Fibroblast of gingiva (primary cell): ENCODE data around the gene RBBP8.

Source experiments
- DNase-seq: peaks from one replicate; pipeline ENCODE4 v3.0.0-alpha.2; 2011; ENCODE audit warnings: low read depth

RBBP8 gene

DNA sequence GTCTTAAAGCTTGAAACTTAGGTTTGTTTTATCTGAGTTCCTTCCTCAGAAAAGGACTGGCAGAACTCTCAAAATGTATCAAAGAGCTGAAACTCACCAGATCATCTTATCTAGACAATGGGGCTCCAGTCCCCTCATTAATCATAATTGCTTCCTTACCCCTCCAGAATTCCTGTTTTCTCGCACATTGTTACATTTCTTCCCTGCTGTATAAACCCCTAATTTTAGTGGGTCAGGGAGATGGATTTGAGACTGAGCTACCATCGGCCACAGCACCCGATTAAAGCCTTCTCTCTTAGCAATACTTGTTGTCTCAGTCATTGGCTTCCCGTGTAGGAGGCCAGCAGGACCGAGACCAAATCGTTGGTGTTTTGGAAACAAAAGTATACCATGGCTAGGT lies 130.4 kb downstream of the RBBP8 start:
- no peak for DNase-seq

DNA sequence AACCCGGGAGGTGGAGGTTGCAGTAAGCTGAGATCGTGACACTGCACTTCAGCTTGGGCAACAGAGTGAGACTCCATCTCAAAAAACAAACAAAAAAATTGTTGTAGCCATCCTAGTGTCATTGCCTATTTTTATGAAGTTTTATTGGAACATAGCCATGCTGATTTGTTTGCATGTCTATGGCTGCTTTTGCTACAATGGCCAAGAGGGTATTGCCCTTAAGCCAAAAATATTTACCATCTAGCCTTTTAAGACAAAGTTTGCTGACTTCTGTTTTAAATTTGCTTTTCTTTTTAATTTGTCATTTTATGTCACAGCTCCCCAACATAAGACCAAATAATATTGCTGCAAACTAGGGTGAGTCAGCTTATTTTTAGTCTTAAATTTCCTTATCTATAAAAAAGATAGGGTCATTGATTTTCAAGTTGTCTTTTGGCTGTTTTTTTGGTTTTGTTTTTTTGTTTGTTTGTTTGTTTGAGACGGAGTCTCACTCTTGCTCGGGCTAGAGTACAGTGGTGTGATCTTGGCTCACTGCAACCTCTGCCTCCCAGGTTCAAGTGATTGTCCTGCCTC lies 132.2 kb downstream of the RBBP8 start:
- DNase-seq = no peak

- DNase-seq = no peak
Observed at GRCh38 chr18:23066060-23066459, 132.9 kb downstream of the RBBP8 start.

- no peak for DNase-seq
Observed at GRCh38 chr18:23066504-23067039, 133.4 kb downstream of the RBBP8 start.

DNA sequence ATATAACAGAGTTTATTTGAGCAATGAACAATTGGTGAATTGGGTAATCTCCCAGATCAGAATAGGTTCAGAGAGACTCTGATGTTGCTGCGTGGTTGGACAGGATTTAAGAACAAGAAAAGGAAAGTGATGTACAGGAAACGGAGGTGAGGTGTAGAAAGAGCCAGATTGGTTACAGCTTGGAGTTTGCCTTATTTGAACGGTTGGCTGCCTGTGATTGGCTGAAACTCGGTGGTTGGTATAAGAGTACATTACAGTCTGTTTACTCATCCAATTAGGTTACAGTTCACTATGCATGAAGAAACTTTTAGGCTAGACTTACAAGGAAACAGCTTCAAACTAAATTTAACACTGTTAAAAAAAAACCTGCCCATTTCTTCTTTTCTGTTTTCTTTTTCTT lies 134.1 kb downstream of the RBBP8 start:
- DNase-seq = peak; percentile 71

- no peak for DNase-seq
Observed at GRCh38 chr18:23068011-23068410, 134.9 kb downstream of the RBBP8 start.

- DNase-seq = no peak
Observed at GRCh38 chr18:23068570-23069310, 135.6 kb downstream of the RBBP8 start.

- DNase-seq = no peak
Observed at GRCh38 chr18:23069481-23069880, 136.4 kb downstream of the RBBP8 start.

GRCh38 chr18:23069898-23070297 lies 136.8 kb downstream of the RBBP8 start:
- DNase-seq = no peak

DNA sequence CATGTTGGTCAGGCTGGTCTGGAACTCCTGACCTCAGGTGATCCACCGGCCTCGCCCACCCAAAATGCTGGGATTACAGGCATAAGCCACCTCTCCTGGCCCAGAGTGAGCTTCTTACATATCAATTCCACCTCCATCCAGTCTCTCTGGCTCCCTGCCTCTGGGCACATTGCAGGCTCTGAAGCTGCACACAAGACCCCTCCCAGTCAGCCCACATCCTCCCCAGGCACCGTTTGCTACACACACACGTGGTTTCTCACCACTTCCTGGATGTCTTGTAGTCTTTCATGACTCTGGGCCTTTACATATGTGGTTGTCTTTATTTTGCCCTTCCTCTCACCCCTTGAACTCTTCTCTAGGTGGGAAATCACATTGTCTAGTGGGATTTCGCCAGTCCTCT lies 138.2 kb downstream of the RBBP8 start:
- no peak for DNase-seq

DNA sequence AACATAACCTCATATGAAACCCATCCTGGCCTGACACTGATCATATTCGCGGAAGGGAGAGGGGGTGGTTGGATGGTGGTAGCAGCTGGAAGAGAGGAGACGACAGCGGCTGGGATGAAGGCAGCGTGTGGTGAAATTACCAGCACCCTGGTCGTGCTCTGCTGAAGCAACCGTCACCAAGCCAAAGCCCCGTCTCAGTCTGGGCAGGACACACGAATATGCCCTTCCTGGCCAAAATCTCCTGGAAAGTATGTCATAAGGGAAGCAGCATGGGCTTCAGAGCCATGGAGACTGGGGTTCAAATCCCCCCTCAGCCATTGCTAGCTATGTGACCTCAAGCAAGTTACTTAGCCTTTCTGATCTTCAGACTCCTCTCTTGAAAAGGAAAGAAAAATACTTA lies 139.0 kb downstream of the RBBP8 start:
- DNase-seq = no peak

GRCh38 chr18:23073996-23074606 lies 141.0 kb downstream of the RBBP8 start:
- DNase-seq = peak; percentile 21
